ENCODE measurements around the gene ZCCHC7.
"Not testable (repeated sequence)": the region's sequence is repeated elsewhere in the genome, so short reads cannot be mapped to it uniquely, and the experiment has no call there.

Gene ZCCHC7

DNA sequence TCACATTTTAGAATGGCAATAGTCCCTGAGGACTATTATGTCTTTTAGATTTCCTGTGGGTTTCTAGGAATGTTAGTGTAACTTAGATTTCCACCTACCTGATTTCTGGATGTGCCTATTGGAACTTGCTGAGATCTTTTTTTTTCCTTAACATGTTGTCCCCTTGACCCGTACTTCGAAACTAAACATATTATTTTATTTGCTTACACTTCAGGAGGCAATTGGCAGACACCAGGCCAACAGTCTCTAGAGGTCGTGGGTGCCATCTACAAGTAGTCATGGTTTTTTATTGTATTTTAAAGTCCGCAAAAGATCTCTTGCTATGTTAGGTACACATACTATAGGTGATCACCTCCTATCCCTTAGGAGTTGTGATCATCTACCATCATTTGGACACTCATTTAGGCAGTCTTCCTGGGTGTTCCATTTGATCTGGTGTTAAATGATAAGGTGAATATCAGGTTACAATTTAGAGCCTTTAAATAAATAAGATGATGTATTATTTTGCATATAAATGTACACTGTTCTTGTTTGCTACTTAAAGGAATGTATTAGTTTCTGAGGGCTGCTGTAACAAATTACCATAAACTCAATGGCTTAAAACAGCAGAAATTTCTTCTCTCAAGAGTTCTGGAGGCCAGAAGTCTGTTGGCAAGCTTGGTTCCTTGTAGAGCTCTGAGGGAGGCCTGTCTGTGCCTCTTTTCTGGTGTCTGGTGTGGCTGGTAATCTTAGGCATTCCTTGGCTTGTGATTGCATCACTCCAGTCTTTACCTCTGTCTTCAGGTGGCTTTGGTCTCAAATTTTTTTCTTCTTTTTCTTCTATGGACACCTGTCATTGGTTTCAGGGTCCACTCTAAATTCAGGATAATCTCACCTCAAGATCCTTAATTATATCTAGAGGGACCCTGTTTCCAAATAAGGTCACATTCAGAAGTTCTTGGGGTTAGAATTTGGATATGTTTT is 64.8 kb downstream of the ZCCHC7 start:
- H3K4me1 ChIP-seq (ENCODE audit: control insufficient read depth in 1 of 2, insufficient read depth in 1 of 2, low read depth in 1 of 2, low read length in 1 of 2) = no peaks in the 10 kb centered on the region
- no peak overlapping the region for H3K27ac ChIP-seq
- no peaks in the 10 kb centered on the region for H3K9me3 ChIP-seq
- TF ChIP-seq, protein P1, sequence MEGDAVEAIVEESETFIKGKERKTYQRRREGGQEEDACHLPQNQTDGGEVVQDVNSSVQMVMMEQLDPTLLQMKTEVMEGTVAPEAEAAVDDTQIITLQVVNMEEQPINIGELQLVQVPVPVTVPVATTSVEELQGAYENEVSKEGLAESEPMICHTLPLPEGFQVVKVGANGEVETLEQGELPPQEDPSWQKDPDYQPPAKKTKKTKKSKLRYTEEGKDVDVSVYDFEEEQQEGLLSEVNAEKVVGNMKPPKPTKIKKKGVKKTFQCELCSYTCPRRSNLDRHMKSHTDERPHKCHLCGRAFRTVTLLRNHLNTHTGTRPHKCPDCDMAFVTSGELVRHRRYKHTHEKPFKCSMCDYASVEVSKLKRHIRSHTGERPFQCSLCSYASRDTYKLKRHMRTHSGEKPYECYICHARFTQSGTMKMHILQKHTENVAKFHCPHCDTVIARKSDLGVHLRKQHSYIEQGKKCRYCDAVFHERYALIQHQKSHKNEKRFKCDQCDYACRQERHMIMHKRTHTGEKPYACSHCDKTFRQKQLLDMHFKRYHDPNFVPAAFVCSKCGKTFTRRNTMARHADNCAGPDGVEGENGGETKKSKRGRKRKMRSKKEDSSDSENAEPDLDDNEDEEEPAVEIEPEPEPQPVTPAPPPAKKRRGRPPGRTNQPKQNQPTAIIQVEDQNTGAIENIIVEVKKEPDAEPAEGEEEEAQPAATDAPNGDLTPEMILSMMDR (IDR thresholded peaks at IDR 0.05) = no peak
- no peaks in the 10 kb centered on the region for H3K27me3 ChIP-seq
- H3K36me3 ChIP-seq = no peaks in the 10 kb centered on the region
- H3K4me3 ChIP-seq (ENCODE audit: low read depth in 1 of 2, low read length in 1 of 2) = no peak overlapping the region

DNA sequence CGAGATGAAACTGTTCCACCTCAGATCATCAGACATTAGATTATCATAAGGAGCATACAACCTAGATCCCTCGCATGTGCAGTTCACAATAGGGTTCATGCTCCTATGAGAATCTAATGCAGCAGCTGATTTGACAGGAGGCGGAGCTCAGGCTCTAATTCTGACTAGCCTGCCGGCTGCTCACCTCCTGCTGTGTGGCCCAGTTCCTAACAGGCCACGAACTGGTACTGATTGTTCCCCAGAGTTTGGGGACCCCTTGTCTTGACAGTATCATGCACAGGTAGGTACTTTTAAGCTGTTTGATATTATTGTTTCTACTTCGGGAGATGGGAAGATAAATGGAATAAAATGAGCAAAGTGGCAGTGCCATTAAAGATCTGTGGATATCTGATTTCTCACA is 66.9 kb downstream of the ZCCHC7 start:
- no peaks in the 10 kb centered on the region for H3K27me3 ChIP-seq
- TF ChIP-seq, protein P1 (IDR thresholded peaks at IDR 0.05) = no peak
- H3K27ac ChIP-seq = no peak overlapping the region
- no peaks in the 10 kb centered on the region for H3K4me1 ChIP-seq (ENCODE audit: control insufficient read depth in 1 of 2, insufficient read depth in 1 of 2, low read depth in 1 of 2, low read length in 1 of 2)
- H3K36me3 ChIP-seq = peaks cover 5% of the 10 kb centered on the region
- no peak overlapping the region for H3K4me3 ChIP-seq (ENCODE audit: low read depth in 1 of 2, low read length in 1 of 2)
- H3K9me3 ChIP-seq = no peaks in the 10 kb centered on the region

DNA sequence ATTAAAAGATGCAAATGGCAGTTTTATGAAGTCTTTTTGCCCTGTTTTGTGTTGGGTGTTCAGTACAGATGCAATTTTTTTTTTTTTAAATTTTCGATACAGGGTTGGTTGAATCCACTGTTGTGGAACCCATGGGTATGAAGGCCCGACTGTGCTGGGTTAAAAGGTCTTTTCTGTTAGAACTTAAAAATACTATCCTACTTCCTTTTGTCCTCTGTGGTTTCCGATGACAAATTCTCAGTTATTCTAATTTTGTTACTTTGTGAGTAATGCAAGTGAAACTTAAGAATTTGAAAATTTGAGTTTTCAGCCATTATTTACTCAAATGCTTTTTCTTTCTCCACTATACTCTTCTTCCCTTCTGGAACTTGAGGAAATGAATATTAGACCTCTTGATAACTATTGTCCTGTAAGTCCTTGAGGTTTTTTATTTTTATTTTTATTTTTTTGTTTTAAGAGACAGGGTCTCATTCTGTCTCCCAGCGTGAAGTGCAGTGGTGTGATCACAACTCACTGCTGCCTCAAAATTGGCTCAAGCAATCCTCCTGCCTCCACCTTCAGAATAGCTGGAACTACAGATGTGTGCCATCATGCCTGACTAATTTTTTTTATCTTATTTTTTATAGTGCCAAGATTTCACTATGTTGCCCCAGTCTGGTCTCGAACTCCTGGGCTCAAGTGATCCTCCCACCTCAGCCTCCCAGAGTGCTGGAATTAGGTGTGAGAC is 67.5 kb downstream of the ZCCHC7 start:
- TF ChIP-seq, protein P1 (IDR thresholded peaks at IDR 0.05) = no peak
- H3K27ac ChIP-seq = no peak overlapping the region
- H3K4me1 ChIP-seq (ENCODE audit: control insufficient read depth in 1 of 2, insufficient read depth in 1 of 2, low read depth in 1 of 2, low read length in 1 of 2) = no peaks in the 10 kb centered on the region

DNA sequence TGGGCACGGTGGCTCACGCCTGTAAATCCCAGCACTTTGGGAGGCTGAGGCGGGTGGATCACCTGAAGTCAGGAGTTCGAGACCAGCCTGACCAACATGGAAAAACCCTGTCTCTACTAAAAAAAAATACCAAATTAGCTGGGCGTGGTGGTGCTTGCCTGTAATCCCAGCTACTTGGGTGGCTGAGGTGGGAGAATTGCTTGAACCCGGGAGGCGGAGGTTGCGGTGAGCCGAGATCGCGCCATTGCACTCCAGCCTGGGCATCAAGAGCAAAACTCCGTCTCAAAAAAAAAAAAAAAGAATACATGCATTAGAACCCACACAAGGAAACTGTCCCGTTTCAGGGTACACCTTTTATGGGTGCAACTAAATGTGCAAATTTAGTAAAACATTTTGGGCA is 70.4 kb downstream of the ZCCHC7 start:
- H3K9me3 ChIP-seq; H3K4me1 ChIP-seq (ENCODE audit: control insufficient read depth in 1 of 2, insufficient read depth in 1 of 2, low read depth in 1 of 2, low read length in 1 of 2); H3K4me3 ChIP-seq (ENCODE audit: low read depth in 1 of 2, low read length in 1 of 2); H3K27me3 ChIP-seq; H3K27ac ChIP-seq; H3K36me3 ChIP-seq: not testable (repeated sequence)

More for the DNA sequence above, 67.5 kb downstream of the ZCCHC7 start:
- Histone ChIP-seq H3K27me3 (no peaks in the 10 kb centered on the region), H3K4me3 (ENCODE audit: low read depth in 1 of 2, low read length in 1 of 2) (no peak overlapping the region), H3K36me3 (peaks cover 5% of the 10 kb centered on the region), H3K9me3 (no peaks in the 10 kb centered on the region)

DNA sequence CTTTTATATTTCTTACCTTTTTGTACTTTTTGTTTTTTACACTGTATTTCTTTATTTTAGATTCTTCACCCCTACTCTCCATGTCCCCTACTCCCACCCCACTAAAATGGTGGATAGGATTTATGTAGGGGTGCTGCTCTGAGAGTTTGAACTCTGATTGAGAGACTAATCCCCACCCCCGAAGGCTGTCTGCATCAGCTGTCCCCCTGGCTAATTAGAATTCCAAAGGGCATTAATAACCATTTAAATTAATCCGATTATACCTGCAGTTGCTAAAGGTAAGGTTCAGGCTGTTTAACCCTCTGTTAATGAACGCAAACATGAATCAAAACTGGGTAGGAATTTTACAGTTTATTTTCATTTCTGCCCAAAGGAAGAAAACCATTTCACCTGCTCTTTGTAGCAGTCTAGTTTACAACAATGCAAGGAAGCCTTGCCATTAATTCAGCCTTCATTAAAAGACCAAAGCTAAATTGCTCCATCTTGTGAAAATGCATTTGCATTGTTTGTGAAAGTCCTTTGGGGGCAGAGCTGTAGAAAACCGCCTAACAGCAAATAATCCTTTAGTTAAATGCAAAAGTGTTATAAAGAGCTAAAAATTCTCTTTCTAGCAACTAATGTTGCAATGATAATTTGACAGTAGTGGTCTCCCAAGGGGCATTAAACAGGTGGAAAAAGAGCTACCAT is 71.2 kb downstream of the ZCCHC7 start:
- Histone ChIP-seq H3K27ac (no peak overlapping the region), H3K9me3 (no peaks in the 10 kb centered on the region), H3K27me3 (no peaks in the 10 kb centered on the region), H3K4me3 (ENCODE audit: low read depth in 1 of 2, low read length in 1 of 2) (no peak overlapping the region), H3K4me1 (ENCODE audit: control insufficient read depth in 1 of 2, insufficient read depth in 1 of 2, low read depth in 1 of 2, low read length in 1 of 2) (no peaks in the 10 kb centered on the region), H3K36me3 (peaks cover 5% of the 10 kb centered on the region)
- TF ChIP-seq, protein P1 (IDR thresholded peaks at IDR 0.05) = no peak

All from neutrophil (primary cell).